GM12878 (cell line): ENCODE results near the gene CNOT6L.

Source experiments
- POLR2AphosphoS5 ChIP-seq: IDR thresholded peaks from 2 replicates; pipeline ENCODE4 v1.6.1; 2011; ENCODE audit warnings: mild to moderate bottlenecking, low read length, inconsistent platforms
- TARDBP ChIP-seq: IDR thresholded peaks from 2 replicates; pipeline ENCODE4 v1.6.1; 2016; ENCODE audit warnings: borderline replicate concordance
- TF ChIP-seq, protein P1 (sequence below), 3 experiments: IDR thresholded peaks in 2 of 3; conservative IDR thresholded peaks in 1 of 3; 2 replicates each; pipeline ENCODE4 v1.5.1; 2011; ENCODE audit warnings: low read depth in 3 of 3, low read length in 3 of 3, mild to moderate bottlenecking in 3 of 3, control low read depth in 2 of 3, moderate library complexity in 2 of 3, inconsistent platforms in 1 of 3, mixed read lengths in 1 of 3; ENCODE audit not compliant: control insufficient read depth in 2 of 3, insufficient read depth in 1 of 3; ENCODE audit errors: extremely low read depth in 1 of 3

DNA sequence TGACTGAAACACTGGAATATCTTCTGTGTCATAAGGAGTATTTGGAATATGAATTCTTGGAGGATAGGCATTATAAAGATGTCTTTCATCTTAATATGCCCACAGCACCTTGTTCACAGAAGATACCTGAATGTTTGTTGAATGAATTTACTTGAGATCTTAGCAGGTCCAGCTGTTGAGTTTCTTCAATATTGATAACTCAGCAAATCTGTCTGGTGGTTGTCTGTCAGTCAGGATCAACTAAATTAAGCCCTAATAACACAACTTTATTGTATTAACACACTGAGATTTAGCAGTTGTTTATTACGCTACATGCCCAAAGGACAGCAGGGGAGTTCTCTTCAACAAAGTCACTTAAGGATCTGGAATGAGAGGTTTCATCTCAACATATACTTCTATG, 106.5 kb downstream of the CNOT6L start:
- TF ChIP-seq POLR2AphosphoS5 (no peak), TARDBP (no peak)
- TF ChIP-seq, protein P1, sequence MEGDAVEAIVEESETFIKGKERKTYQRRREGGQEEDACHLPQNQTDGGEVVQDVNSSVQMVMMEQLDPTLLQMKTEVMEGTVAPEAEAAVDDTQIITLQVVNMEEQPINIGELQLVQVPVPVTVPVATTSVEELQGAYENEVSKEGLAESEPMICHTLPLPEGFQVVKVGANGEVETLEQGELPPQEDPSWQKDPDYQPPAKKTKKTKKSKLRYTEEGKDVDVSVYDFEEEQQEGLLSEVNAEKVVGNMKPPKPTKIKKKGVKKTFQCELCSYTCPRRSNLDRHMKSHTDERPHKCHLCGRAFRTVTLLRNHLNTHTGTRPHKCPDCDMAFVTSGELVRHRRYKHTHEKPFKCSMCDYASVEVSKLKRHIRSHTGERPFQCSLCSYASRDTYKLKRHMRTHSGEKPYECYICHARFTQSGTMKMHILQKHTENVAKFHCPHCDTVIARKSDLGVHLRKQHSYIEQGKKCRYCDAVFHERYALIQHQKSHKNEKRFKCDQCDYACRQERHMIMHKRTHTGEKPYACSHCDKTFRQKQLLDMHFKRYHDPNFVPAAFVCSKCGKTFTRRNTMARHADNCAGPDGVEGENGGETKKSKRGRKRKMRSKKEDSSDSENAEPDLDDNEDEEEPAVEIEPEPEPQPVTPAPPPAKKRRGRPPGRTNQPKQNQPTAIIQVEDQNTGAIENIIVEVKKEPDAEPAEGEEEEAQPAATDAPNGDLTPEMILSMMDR (IDR thresholded peaks at IDR 0.05 in 2 of 3, conservative IDR thresholded peaks at IDR 0.05 in 1 of 3; ENCODE audit: control insufficient read depth in 2 of 3, extremely low read depth in 1 of 3, insufficient read depth in 1 of 3, low read depth in 3 of 3, low read length in 3 of 3) = no peak
